ENCODE data around the gene MRPL21.

Gene MRPL21

GRCh38 chr11:68946416-68947090 is 42.9 kb upstream of the MRPL21 start:
- TF ChIP-seq ZFX (IDR thresholded peaks at IDR 0.05) (no peak), CTCF (conservative IDR thresholded peaks at IDR 0.05) (no peak)
- no peak overlapping the region for H3K27ac ChIP-seq

- H3K27ac ChIP-seq: no peak overlapping the region
- TF ChIP-seq CTCF (conservative IDR thresholded peaks at IDR 0.05): no peak
- no peak for TF ChIP-seq ZFX (IDR thresholded peaks at IDR 0.05)
Measured at GRCh38 chr11:68942751-68943271, 39.2 kb upstream of the MRPL21 start.

- no peak for TF ChIP-seq ZFX (IDR thresholded peaks at IDR 0.05)
- H3K27ac ChIP-seq: no peak overlapping the region
Measured at GRCh38 chr11:68942095-68942620, 38.5 kb upstream of the MRPL21 start.

- no peak overlapping the region for H3K27ac ChIP-seq
- TF ChIP-seq CTCF (conservative IDR thresholded peaks at IDR 0.05) (no peak), ZFX (IDR thresholded peaks at IDR 0.05) (no peak)
Measured at GRCh38 chr11:68941324-68942094, 37.9 kb upstream of the MRPL21 start.

GRCh38 chr11:68940651-68941323 is 37.2 kb upstream of the MRPL21 start:
- no peak overlapping the region for H3K27ac ChIP-seq
- TF ChIP-seq ZFX (IDR thresholded peaks at IDR 0.05) (no peak), CTCF (conservative IDR thresholded peaks at IDR 0.05) (no peak)

GRCh38 chr11:68939583-68940555 is 36.2 kb upstream of the MRPL21 start:
- TF ChIP-seq ZFX (IDR thresholded peaks at IDR 0.05) (no peak), CTCF (conservative IDR thresholded peaks at IDR 0.05) (no peak)
- H3K27ac ChIP-seq: no peak overlapping the region

All from C4-2B (cell line).